Gastroesophageal sphincter (tissue), 3 donors: ENCODE measurements around the gene DUSP23.

Source experiments
- CTCF ChIP-seq, 4 experiments: fragments of 200-600 bp in 2 of 4; fragments of 450-650 bp in 2 of 4; sonication (generic) in 1 of 4; IDR thresholded peaks; one replicate each; pipeline ENCODE4 v1.5.1; 2017 to 2019; ENCODE audit warnings: antibody characterized with exemption in 4 of 4, mild to moderate bottlenecking in 2 of 4, moderate library complexity in 2 of 4
- EP300 ChIP-seq: sonication (generic); formaldehyde crosslinking; IDR thresholded peaks from one replicate; pipeline ENCODE4 v1.6.1; 2017; ENCODE audit warnings: antibody characterized with exemption, mild to moderate bottlenecking
- POLR2A ChIP-seq, 2 donors: fragments of 450-650 bp; IDR thresholded peaks; one replicate each; pipeline ENCODE4 v1.6.1; 2017; ENCODE audit warnings: antibody characterized with exemption in 2 of 2, mild to moderate bottlenecking in 2 of 2, moderate library complexity in 1 of 2
- POLR2AphosphoS5 ChIP-seq: sonication (generic); formaldehyde crosslinking; IDR thresholded peaks from one replicate; pipeline ENCODE4 v1.6.1; 2017; ENCODE audit warnings: antibody characterized with exemption

- no peak for TF ChIP-seq EP300
- no peak for TF ChIP-seq CTCF (IDR thresholded peaks at IDR 0.05)
- no peak for TF ChIP-seq POLR2AphosphoS5
- no peak for TF ChIP-seq POLR2A (IDR thresholded peaks at IDR 0.05)
Observed at GRCh38 chr1:159800177-159800930, 19.6 kb downstream of the DUSP23 start.
